ENCODE measurements around the gene SYNE2. TPM values are rescaled to one million over a fixed set of nuclear protein-coding genes. Genes with fewer than 3 reads are reported as not detected.
A peak's percentile ranks its signal among the peaks of the same experiment; 100 is the strongest.

The SYNE2 gene
- total RNA-seq, 1 experiment from 2014 or later, result 33.8 TPM

DNA sequence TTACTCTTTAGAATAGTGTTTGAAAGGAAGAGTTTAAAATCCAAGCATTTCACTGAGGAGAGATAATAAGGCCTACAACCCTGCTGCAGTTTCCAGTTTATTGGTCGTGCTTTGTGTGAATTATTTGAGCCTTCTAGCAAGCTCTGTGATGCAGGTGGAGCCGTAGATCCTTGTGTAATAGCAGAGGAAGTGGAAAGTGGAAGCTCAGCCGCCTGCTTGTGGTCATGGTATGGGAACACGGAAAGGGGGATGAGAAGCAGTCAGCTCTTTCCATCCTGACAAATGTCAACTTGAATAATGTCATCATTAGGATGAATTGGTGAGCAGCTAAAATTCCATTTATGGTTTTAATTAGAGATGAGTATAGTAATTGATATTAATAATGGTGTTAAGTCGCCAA lies 29.1 kb downstream of the SYNE2 start:
- Histone ChIP-seq H3K27ac (no peak overlapping the region), H3K36me3 (no peaks in the 10 kb centered on the region), H3K4me1 (replicated peaks) (no peaks in the 10 kb centered on the region), H3K9me3 (replicated peaks) (no peaks in the 10 kb centered on the region), H3K27me3 (replicated peaks) (no peaks in the 10 kb centered on the region), H3K4me3 (no peak overlapping the region)
- no peak for DNase-seq (ENCODE audit: low read depth in 1 of 2, low spot score in 2 of 2)

DNA sequence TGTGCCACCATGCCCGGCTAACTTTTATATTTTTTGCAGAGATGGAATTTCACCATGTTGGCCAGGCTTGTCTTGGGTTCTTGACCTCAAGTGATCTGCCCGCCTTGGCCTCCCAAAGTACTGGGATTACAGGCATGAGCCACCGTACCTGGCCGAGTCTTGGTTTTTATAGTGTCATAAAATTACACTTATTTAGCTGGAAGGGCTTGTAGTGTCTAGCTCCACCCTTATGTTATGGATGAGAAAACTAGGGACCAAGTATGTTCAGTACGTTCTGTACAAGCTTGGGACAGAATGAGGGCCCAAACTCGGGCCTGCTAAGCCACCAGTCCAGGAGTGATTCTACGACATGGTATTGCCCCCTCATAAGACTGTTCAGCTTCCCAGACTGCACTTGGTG lies 35.1 kb downstream of the SYNE2 start:
- H3K27me3 ChIP-seq (replicated peaks), result no peaks in the 10 kb centered on the region
- DNase-seq (ENCODE audit: low read depth in 1 of 2, low spot score in 2 of 2), result no peak
- no peaks in the 10 kb centered on the region for H3K36me3 ChIP-seq
- H3K4me3 ChIP-seq, result no peak overlapping the region
- no peak overlapping the region for H3K27ac ChIP-seq
- H3K4me1 ChIP-seq (replicated peaks), result no peaks in the 10 kb centered on the region; the same call in 1 of the 2 replicates
- no peaks in the 10 kb centered on the region for H3K9me3 ChIP-seq (replicated peaks)

DNA sequence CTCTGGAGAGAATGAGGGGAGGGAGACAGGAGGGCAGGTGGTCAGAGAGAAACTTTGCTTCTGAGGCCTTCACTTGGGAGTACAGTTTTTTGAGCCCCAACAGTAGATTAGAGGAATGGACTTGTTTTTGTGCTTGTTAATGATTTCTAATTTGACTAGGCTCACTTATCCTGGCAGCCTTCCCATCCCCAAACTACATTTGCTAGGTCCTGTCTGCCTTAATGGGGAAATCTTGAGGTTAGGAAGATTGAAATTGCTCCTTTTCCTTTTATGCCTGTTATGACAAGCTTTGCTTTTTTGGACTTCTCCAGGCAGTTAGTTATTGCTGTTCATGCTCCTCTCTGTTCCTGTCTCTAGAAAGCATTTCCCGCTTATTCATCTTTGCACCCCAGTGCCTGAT lies 37.7 kb downstream of the SYNE2 start:
- Histone ChIP-seq H3K27ac (no peak overlapping the region), H3K4me1 (replicated peaks) (no peaks in the 10 kb centered on the region; the same call in none of the 2 replicates), H3K36me3 (no peaks in the 10 kb centered on the region), H3K4me3 (no peak overlapping the region), H3K27me3 (replicated peaks) (no peaks in the 10 kb centered on the region), H3K9me3 (replicated peaks) (no peaks in the 10 kb centered on the region)
- no peak for DNase-seq (ENCODE audit: low read depth in 1 of 2, low spot score in 2 of 2)

DNA sequence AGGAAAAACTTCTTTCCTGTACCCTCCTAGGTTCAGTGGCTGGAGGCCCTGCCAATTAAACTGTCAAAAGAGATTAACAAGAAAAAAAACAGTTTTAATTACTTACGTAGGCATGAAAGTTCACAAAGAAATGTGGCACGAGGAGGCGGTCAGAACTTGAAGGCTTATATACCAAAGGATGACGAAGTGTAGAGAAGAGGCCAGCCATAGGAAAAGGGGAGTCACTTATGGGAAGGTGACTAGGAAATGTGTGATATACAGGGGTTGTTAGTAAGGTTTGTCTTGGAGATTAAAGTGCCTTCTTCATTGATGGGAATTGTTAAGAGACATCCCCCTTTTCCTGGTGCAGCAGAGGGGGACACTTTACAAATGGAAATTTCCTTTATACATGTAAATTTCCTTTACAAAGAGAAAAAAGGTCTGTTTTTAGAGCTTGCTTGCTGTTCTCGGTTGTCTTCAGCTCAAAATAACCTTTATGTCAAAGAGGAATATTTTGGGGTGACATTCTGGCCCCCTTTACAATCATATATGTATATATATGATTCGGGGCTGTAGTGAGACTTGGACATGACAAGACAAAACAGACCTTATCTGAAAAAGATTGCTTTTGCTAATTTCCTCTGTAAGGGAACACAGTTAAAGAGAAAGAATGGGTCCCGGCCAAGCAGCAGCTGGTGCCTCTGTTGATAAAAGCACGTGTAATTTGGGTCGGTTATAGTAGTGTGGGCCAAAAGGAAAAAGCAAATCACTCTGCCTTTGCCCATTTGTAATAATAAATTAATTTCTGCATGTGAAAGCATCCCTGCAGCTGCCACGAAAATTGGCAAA lies 38.6 kb downstream of the SYNE2 start:
- Histone ChIP-seq H3K9me3 (replicated peaks) (no peaks in the 10 kb centered on the region), H3K27ac (no peak overlapping the region), H3K4me1 (replicated peaks) (peaks cover 7% of the 10 kb centered on the region), H3K36me3 (no peaks in the 10 kb centered on the region), H3K4me3 (no peak overlapping the region), H3K27me3 (replicated peaks) (no peaks in the 10 kb centered on the region)
- DNase-seq (ENCODE audit: low read depth in 1 of 2, low spot score in 2 of 2), result no peak

DNA sequence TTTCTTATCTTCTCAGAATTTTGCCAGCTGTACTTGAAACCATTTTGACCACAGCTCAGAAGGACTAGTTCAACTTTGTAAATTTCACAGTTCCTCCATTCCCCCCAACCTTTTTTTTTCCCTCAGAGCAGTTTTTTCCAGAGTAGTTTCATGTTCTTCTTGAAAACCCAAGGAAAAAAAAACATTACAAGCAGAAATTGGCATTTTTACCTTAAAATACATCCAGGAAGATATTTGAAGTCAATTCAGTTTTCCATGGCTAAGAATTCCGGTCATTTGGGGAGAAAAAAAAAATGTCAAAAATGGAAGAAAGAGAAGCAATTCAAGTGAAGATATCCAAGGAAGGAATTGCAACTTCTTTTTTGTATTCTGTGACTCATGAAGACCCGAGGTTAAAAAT lies 39.5 kb downstream of the SYNE2 start:
- no peaks in the 10 kb centered on the region for H3K36me3 ChIP-seq
- peaks cover 16% of the 10 kb centered on the region for H3K4me1 ChIP-seq (replicated peaks)
- no peaks in the 10 kb centered on the region for H3K9me3 ChIP-seq (replicated peaks)
- no peaks in the 10 kb centered on the region for H3K27me3 ChIP-seq (replicated peaks)
- DNase-seq (ENCODE audit: low read depth in 1 of 2, low spot score in 2 of 2), result no peak
- H3K27ac ChIP-seq, result no peak overlapping the region
- no peak overlapping the region for H3K4me3 ChIP-seq

GRCh38 chr14:63893701-63894458 lies 41.1 kb downstream of the SYNE2 start:
- DNase-seq (ENCODE audit: low read depth in 1 of 2, low spot score in 2 of 2), result peak in 1 of 2 experiments; percentile 15
- Histone ChIP-seq H3K9me3 (replicated peaks) (no peaks in the 10 kb centered on the region), H3K27me3 (replicated peaks) (no peaks in the 10 kb centered on the region), H3K27ac (no peak overlapping the region), H3K36me3 (no peaks in the 10 kb centered on the region), H3K4me3 (no peak overlapping the region), H3K4me1 (replicated peaks) (peaks cover 29% of the 10 kb centered on the region)

- H3K27ac ChIP-seq, result no peak overlapping the region
- no peaks in the 10 kb centered on the region for H3K36me3 ChIP-seq
- no peaks in the 10 kb centered on the region for H3K9me3 ChIP-seq (replicated peaks)
Observed at GRCh38 chr14:63895510-63895909, 42.7 kb downstream of the SYNE2 start.

GRCh38 chr14:63896278-63896720 lies 43.5 kb downstream of the SYNE2 start:
- H3K9me3 ChIP-seq (replicated peaks), result no peaks in the 10 kb centered on the region
- H3K27me3 ChIP-seq (replicated peaks), result no peaks in the 10 kb centered on the region
- no peaks in the 10 kb centered on the region for H3K36me3 ChIP-seq
- H3K4me1 ChIP-seq (replicated peaks), result peaks cover 29% of the 10 kb centered on the region
- peak; percentile 77 to 80 for DNase-seq (ENCODE audit: low read depth in 1 of 2, low spot score in 2 of 2)
- H3K4me3 ChIP-seq, result no peak overlapping the region
- H3K27ac ChIP-seq, result peak overlapping the region; percentile 68

More at GRCh38 chr14:63895510-63895909, 42.7 kb downstream of the SYNE2 start:
- H3K4me3 ChIP-seq, result no peak overlapping the region
- H3K4me1 ChIP-seq (replicated peaks), result peaks cover 29% of the 10 kb centered on the region
- DNase-seq (ENCODE audit: low read depth in 1 of 2, low spot score in 2 of 2), result no peak
- H3K27me3 ChIP-seq (replicated peaks), result no peaks in the 10 kb centered on the region

DNA sequence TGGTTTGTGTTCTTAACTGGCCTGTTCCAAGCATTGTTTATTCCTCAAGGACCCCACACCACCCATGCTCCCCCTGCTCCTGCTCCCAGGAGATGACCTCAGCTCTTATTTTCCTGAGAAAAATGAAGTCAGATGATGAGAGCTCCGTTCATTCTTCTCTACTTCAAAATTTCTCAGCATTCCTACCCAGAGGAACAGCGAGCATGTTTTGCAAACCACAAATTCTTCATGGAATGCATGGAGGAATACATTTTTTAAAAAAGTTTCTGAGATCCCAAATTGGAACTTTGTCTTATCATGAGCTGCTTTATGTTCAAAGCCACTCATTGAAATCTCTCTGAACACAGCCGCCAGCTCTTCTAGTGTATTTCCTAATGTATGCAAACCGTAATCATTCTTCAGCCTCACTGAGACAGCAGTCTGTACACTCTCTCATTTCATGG lies 44.9 kb downstream of the SYNE2 start:
- no peak overlapping the region for H3K4me3 ChIP-seq
- DNase-seq (ENCODE audit: low read depth in 1 of 2, low spot score in 2 of 2), result peak; percentile 46 to 59
- H3K9me3 ChIP-seq (replicated peaks), result no peaks in the 10 kb centered on the region
- H3K27ac ChIP-seq, result peak overlapping the region; percentile 68
- H3K4me1 ChIP-seq (replicated peaks), result peaks cover 29% of the 10 kb centered on the region
- no peaks in the 10 kb centered on the region for H3K27me3 ChIP-seq (replicated peaks)
- no peaks in the 10 kb centered on the region for H3K36me3 ChIP-seq

DNA sequence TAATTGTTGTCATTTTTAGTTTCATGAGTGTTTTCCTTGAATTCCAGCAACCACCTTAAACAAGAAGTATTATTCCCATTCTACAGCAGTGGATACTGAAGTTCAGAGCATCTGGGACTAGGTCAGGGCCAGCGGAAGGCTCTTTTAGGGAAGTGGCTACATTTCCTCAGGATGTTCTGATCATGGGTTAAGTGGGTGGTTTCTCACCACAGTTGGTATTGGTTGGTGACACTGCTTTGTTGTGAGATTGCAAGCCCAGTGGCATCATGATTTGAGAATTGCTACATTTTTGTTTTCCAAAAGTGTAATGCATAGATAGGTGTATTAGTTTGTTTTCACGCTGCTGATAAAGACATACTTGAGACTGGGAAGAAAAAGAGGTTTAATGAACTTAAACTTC lies 47.1 kb downstream of the SYNE2 start:
- no peak overlapping the region for H3K4me3 ChIP-seq
- H3K36me3 ChIP-seq, result no peaks in the 10 kb centered on the region
- H3K9me3 ChIP-seq (replicated peaks), result no peaks in the 10 kb centered on the region
- H3K27me3 ChIP-seq (replicated peaks), result no peaks in the 10 kb centered on the region
- H3K27ac ChIP-seq, result no peak overlapping the region
- no peak for DNase-seq (ENCODE audit: low read depth in 1 of 2, low spot score in 2 of 2)
- H3K4me1 ChIP-seq (replicated peaks), result peaks cover 29% of the 10 kb centered on the region

GRCh38 chr14:63901434-63902085 lies 48.8 kb downstream of the SYNE2 start:
- Histone ChIP-seq H3K27me3 (replicated peaks) (no peaks in the 10 kb centered on the region), H3K36me3 (no peaks in the 10 kb centered on the region), H3K27ac (no peak overlapping the region), H3K4me3 (no peak overlapping the region), H3K9me3 (replicated peaks) (no peaks in the 10 kb centered on the region), H3K4me1 (replicated peaks) (peaks cover 20% of the 10 kb centered on the region)
- no peak for DNase-seq (ENCODE audit: low read depth in 1 of 2, low spot score in 2 of 2)

- no peaks in the 10 kb centered on the region for H3K9me3 ChIP-seq (replicated peaks)
- no peak overlapping the region for H3K27ac ChIP-seq
- DNase-seq (ENCODE audit: low read depth in 1 of 2, low spot score in 2 of 2), result no peak
- no peak overlapping the region for H3K4me3 ChIP-seq
- H3K36me3 ChIP-seq, result no peaks in the 10 kb centered on the region
- H3K27me3 ChIP-seq (replicated peaks), result no peaks in the 10 kb centered on the region
- H3K4me1 ChIP-seq (replicated peaks), result peaks cover 11% of the 10 kb centered on the region
Observed at GRCh38 chr14:63902375-63902976, 49.7 kb downstream of the SYNE2 start.

DNA sequence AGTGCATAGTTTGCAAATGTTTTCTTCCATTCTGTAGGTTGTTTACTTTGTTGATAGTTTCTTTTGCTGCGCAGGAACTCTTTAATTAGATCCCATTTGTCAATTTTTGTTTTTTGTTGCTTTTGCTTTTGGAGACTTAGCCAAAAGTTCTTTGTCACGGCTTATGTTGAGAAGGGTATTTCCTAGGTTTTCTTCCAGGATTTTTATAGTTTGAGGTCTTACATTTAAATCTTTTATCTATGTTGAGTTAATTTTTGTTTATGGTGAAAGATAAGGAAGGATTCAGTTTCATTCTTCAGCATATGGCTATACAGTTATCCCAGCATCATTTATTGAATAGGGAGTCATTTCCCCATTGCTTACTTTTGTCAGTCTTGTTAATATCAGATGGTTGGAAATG lies 51.9 kb downstream of the SYNE2 start:
- Histone ChIP-seq H3K4me1 (replicated peaks) (peaks cover 5% of the 10 kb centered on the region), H3K36me3 (peaks cover 2% of the 10 kb centered on the region; the same call in 1 of the 2 replicates), H3K27ac (no peak overlapping the region), H3K4me3 (no peak overlapping the region), H3K9me3 (replicated peaks) (no peaks in the 10 kb centered on the region), H3K27me3 (replicated peaks) (no peaks in the 10 kb centered on the region)
- DNase-seq (ENCODE audit: low read depth in 1 of 2, low spot score in 2 of 2), result no peak

Measured in SJSA1 (cell line).